Neural cell (in vitro differentiated cells): Measurements from ENCODE around the gene ADORA2A. TPM values are rescaled to one million over a fixed set of nuclear protein-coding genes. Genes with fewer than 3 reads are reported as not detected.

Experiments
- H2AFZ ChIP-seq: fragments of 200-600, 300-800 bp; sonication (generic), shearing (Covaris generic); 2 replicates; pipeline ENCODE4 v1.6.0; 2014; ENCODE audit warnings: low read depth, mild to moderate bottlenecking, antibody characterized with exemption, low read length, moderate library complexity
- H3F3A ChIP-seq: fragments of 200-600 bp; shearing (Covaris generic); 2 replicates; pipeline ENCODE4 v1.6.1; 2016; ENCODE audit warnings: mild to moderate bottlenecking, moderate library complexity, mixed read lengths, antibody characterized with exemption, low read length; ENCODE audit not compliant: insufficient read depth, poor library complexity, severe bottlenecking
- H3K27ac ChIP-seq: fragments of 200-600, 300-800 bp; sonication (generic), shearing (Covaris generic); 2 replicates; pipeline ENCODE4 v1.5.1; 2014; ENCODE audit warnings: mild to moderate bottlenecking, low read length, moderate library complexity
- H3K27me3 ChIP-seq: fragments of 300-800, 200-600 bp; sonication (generic), shearing (Covaris generic); 2 replicates; pipeline ENCODE4 v1.6.0; 2014; ENCODE audit warnings: mild to moderate bottlenecking, low read depth, low read length, moderate library complexity; ENCODE audit not compliant: insufficient read depth
- H3K36me3 ChIP-seq: fragments of 300-800, 200-600 bp; sonication (generic), shearing (Covaris generic); 2 replicates; pipeline ENCODE4 v1.5.1; 2014; ENCODE audit warnings: mild to moderate bottlenecking, antibody characterized with exemption, low read length, moderate library complexity; ENCODE audit not compliant: insufficient read depth
- H3K4me2 ChIP-seq: fragments of 300-800, 200-600 bp; sonication (generic), shearing (Covaris generic); 2 replicates; pipeline ENCODE4 v1.6.0; 2014; ENCODE audit warnings: mild to moderate bottlenecking, low read length
- H3K4me3 ChIP-seq: fragments of 300-800, 200-600 bp; sonication (generic), shearing (Covaris generic); 2 replicates; pipeline ENCODE4 v1.5.1; 2014; ENCODE audit warnings: mild to moderate bottlenecking, low read length, moderate library complexity
- H3K79me2 ChIP-seq: fragments of 200-600 bp; shearing (Covaris generic); replicated peaks from 2 replicates; pipeline ENCODE4 v1.6.0; 2014; ENCODE audit warnings: mild to moderate bottlenecking, low read length, moderate library complexity; ENCODE audit not compliant: insufficient read depth
- H3K9ac ChIP-seq: fragments of 300-800, 200-600 bp; sonication (generic), shearing (Covaris generic); 2 replicates; pipeline ENCODE4 v1.6.1; 2016; ENCODE audit warnings: mild to moderate bottlenecking, low read length, mixed read lengths
- H3K9me2 ChIP-seq: fragments of 200-600 bp; shearing (Covaris generic); 2 replicates; pipeline ENCODE4 v1.6.1; 2016; ENCODE audit warnings: mild to moderate bottlenecking, low read length, mixed read lengths; ENCODE audit not compliant: insufficient read depth
- H3K9me3 ChIP-seq: fragments of 200-600, 300-800 bp; sonication (generic), shearing (Covaris generic); 2 replicates; pipeline ENCODE4 v1.6.1; 2016; ENCODE audit warnings: mild to moderate bottlenecking, mixed run types, low read length, moderate library complexity, mixed read lengths
- H4K20me1 ChIP-seq: fragments of 200-600 bp; shearing (Covaris generic); 2 replicates; pipeline ENCODE4 v1.6.1; 2016; ENCODE audit warnings: mild to moderate bottlenecking, mixed run types; ENCODE audit not compliant: insufficient read depth
- EP300 ChIP-seq: fragments of 450-650 bp; conservative IDR thresholded peaks from 2 replicates; pipeline ENCODE4 v1.6.1; 2014; ENCODE audit warnings: antibody characterized with exemption, mild to moderate bottlenecking, moderate library complexity; ENCODE audit not compliant: poor library complexity, severe bottlenecking
- EZH2 ChIP-seq: fragments of 200-600, 300-800 bp; shearing (Covaris generic), sonication (generic); IDR thresholded peaks from 2 replicates; pipeline ENCODE4 v1.6.1; 2014; ENCODE audit warnings: antibody characterized with exemption, low read length, borderline replicate concordance, mild to moderate bottlenecking; ENCODE audit not compliant: insufficient read depth, poor library complexity, severe bottlenecking
- MXI1 ChIP-seq: fragments of 450-650 bp; conservative IDR thresholded peaks from 2 replicates; pipeline ENCODE4 v1.6.1; 2014; ENCODE audit warnings: antibody characterized with exemption, mild to moderate bottlenecking; ENCODE audit not compliant: poor library complexity, severe bottlenecking
- POLR2AphosphoS5 ChIP-seq: IDR thresholded peaks from 2 replicates; pipeline ENCODE4 v1.6.1; 2012
- RAD21 ChIP-seq: fragments of 450-650 bp; conservative IDR thresholded peaks from 2 replicates; pipeline ENCODE4 v1.6.1; 2014; ENCODE audit warnings: antibody characterized with exemption, mild to moderate bottlenecking, moderate library complexity
- SMC3 ChIP-seq: fragments of 450-650 bp; conservative IDR thresholded peaks from 2 replicates; pipeline ENCODE4 v1.6.1; 2014; ENCODE audit warnings: antibody characterized with exemption, mild to moderate bottlenecking, moderate library complexity; ENCODE audit not compliant: poor library complexity
- TAF1 ChIP-seq: IDR thresholded peaks from 2 replicates; pipeline ENCODE4 v1.6.1; 2012; ENCODE audit warnings: low read depth
- polyA plus RNA-seq: library from polyadenylated mRNA; depleted of rRNA; stranded (reverse); fragments of >200 nt; gene quantifications from 2 replicates; pipeline ENCODE4 v1.2.3, GENCODE V29; 2014
- TF ChIP-seq, protein P1 (sequence below): IDR thresholded peaks from 2 replicates; pipeline ENCODE4 v1.6.1; 2012; ENCODE audit warnings: borderline replicate concordance
- TF ChIP-seq, protein P2 (sequence below): fragments of 450-650 bp; IDR thresholded peaks from 2 replicates; pipeline ENCODE4 v1.5.1; 2014; ENCODE audit warnings: antibody characterized with exemption, mild to moderate bottlenecking, moderate library complexity; ENCODE audit not compliant: poor library complexity, severe bottlenecking

Gene ADORA2A
- polyA plus RNA-seq, 1 donor from 2014 or later, result 2.9 TPM

DNA sequence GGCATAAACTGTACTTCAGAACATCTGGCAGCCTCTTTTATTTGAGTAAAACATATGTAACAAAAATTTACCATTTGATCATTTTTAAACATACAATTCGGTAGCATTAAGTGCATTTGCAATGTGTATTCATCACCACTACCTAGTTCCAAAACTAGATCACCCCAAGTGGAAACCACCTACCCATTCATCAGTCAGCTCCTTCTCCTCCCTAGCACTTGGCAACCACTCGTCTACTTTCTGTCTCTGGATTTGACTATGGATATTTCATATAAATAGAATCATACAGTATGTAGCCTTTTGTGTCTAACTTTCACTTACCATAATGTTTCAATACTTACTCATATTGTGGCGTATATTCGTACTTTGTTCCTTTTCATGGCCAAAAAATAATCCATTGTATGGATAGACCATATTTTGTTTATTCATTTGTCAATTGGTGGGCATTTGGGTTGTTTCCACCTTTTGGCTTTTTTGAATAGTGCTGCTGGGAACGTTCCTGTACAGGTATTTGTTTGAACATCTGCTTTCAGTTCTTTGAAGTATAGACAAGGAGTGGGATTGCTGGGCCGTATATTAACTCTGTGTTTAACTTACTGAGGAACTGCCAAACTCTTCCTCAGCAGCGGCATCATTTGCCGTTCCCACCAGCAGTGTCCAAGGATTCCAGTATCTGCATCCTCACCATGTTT lies 27.2 kb upstream of the ADORA2A start:
- no peaks in the 10 kb centered on the region for H3K36me3 ChIP-seq
- no peak overlapping the region for H3K27ac ChIP-seq
- TF ChIP-seq RAD21 (no peak), MXI1 (no peak), EZH2 (no peak), SMC3 (no peak), POLR2AphosphoS5 (no peak), EP300 (no peak)
- TF ChIP-seq, protein P1, sequence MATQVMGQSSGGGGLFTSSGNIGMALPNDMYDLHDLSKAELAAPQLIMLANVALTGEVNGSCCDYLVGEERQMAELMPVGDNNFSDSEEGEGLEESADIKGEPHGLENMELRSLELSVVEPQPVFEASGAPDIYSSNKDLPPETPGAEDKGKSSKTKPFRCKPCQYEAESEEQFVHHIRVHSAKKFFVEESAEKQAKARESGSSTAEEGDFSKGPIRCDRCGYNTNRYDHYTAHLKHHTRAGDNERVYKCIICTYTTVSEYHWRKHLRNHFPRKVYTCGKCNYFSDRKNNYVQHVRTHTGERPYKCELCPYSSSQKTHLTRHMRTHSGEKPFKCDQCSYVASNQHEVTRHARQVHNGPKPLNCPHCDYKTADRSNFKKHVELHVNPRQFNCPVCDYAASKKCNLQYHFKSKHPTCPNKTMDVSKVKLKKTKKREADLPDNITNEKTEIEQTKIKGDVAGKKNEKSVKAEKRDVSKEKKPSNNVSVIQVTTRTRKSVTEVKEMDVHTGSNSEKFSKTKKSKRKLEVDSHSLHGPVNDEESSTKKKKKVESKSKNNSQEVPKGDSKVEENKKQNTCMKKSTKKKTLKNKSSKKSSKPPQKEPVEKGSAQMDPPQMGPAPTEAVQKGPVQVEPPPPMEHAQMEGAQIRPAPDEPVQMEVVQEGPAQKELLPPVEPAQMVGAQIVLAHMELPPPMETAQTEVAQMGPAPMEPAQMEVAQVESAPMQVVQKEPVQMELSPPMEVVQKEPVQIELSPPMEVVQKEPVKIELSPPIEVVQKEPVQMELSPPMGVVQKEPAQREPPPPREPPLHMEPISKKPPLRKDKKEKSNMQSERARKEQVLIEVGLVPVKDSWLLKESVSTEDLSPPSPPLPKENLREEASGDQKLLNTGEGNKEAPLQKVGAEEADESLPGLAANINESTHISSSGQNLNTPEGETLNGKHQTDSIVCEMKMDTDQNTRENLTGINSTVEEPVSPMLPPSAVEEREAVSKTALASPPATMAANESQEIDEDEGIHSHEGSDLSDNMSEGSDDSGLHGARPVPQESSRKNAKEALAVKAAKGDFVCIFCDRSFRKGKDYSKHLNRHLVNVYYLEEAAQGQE, result no peak
- TF ChIP-seq, protein P2, sequence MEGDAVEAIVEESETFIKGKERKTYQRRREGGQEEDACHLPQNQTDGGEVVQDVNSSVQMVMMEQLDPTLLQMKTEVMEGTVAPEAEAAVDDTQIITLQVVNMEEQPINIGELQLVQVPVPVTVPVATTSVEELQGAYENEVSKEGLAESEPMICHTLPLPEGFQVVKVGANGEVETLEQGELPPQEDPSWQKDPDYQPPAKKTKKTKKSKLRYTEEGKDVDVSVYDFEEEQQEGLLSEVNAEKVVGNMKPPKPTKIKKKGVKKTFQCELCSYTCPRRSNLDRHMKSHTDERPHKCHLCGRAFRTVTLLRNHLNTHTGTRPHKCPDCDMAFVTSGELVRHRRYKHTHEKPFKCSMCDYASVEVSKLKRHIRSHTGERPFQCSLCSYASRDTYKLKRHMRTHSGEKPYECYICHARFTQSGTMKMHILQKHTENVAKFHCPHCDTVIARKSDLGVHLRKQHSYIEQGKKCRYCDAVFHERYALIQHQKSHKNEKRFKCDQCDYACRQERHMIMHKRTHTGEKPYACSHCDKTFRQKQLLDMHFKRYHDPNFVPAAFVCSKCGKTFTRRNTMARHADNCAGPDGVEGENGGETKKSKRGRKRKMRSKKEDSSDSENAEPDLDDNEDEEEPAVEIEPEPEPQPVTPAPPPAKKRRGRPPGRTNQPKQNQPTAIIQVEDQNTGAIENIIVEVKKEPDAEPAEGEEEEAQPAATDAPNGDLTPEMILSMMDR, result no peak

DNA sequence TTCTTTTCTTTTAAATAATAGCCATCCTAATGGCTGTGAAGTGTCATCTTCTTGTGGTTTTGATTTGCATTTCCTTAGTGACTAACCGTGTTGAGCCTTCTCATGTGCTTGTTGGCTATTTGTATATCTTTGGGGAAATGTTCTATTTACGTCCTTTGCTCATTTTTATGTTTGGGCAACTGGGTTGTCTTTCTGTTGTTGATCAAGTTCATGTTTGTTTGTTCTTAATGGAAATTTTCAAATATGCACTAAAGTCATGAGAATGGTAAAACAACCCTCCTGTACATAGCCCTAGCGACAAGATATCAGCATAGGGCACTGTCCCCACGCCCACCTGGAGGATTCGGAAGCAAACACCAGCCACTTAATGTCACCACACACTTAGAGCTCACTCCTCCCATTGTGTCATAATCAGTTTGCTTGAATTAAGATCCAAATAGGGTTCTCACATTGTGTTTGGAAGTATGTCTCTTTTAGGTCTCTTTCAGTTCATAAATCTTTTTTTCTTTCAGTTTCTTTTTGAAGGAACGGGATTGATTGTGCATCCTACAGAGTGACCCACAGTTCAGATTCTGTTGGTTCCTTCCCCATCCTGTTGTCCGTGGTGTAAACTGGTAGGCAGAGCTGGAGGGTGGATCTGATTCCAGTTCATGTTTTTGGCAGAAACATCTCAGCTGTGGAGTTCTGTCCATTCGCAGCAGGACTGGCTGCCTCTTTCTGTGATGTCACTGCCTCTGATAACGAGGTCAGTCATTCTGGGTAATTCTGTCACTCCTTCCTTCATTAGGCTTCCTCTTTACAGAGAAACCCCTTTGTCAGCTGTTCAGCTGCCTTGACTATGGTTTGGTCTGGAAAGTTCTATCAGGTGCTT lies 26.4 kb upstream of the ADORA2A start:
- no peak for TF ChIP-seq EP300
- TF ChIP-seq SMC3, result no peak
- no peak for TF ChIP-seq RAD21
- TF ChIP-seq POLR2AphosphoS5, result no peak
- no peak for TF ChIP-seq MXI1
- TF ChIP-seq, protein P2, result no peak
- TF ChIP-seq EZH2, result no peak
- no peak for TF ChIP-seq TAF1
- TF ChIP-seq, protein P1, result no peak
- Histone ChIP-seq H3K4me3 (no peak overlapping the region), H3K4me2 (no peak overlapping the region), H3K9me3 (no peaks in the 10 kb centered on the region), H3K9ac (no peak overlapping the region), H3K9me2 (no peaks in the 10 kb centered on the region), H3F3A (no peaks in the 10 kb centered on the region), H3K27me3 (no peaks in the 10 kb centered on the region), H3K79me2 (no peaks in the 10 kb centered on the region), H3K27ac (no peak overlapping the region), H4K20me1 (no peaks in the 10 kb centered on the region), H2AFZ (no peak overlapping the region), H3K36me3 (no peaks in the 10 kb centered on the region)

More for the DNA sequence above, 27.2 kb upstream of the ADORA2A start:
- Histone ChIP-seq H4K20me1 (no peaks in the 10 kb centered on the region), H3K9ac (no peak overlapping the region), H3K79me2 (no peaks in the 10 kb centered on the region), H3K4me3 (no peak overlapping the region), H3F3A (no peaks in the 10 kb centered on the region), H3K27me3 (no peaks in the 10 kb centered on the region), H3K9me2 (no peaks in the 10 kb centered on the region), H3K4me2 (no peak overlapping the region), H2AFZ (no peak overlapping the region), H3K9me3 (no peaks in the 10 kb centered on the region)
